LNCaP clone FGC (cell line): ENCODE data around the gene UBAC2.

ENCODE experiments used
- DNase-seq: peaks from one replicate; pipeline ENCODE4 v3.0.0-alpha.2; 2011; ENCODE audit warnings: low read depth
- H3K4me3 ChIP-seq: 2 replicates; pipeline ENCODE4 v1.5.1; 2011; ENCODE audit warnings: mild to moderate bottlenecking, low read depth, low read length, control low read depth
- CTCF ChIP-seq: IDR thresholded peaks from 2 replicates; pipeline ENCODE4 v1.5.1; 2012; ENCODE audit warnings: mild to moderate bottlenecking; ENCODE audit not compliant: control insufficient read depth, insufficient read depth; ENCODE audit errors: extremely low read depth

The UBAC2 gene

DNA sequence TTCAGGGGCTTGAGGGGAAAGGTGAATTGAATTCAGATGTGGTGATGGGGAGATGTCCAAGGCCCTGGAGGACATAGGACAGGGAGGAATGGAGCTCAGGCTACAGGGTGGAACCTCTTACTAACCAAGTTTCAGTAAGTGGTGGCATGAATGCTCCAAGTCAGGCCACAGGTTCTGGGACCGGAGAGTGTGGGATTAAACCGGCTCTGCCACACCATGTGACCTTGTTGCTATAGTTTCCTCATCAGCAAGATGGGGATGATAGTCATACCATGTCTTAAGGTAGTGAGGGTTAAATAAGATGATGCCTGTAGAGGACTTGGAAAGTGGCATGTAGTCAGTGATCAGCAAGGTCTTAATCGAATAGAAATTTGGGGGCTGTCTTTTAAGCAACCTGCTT lies 90.2 kb downstream of the UBAC2 start:
- TF ChIP-seq CTCF: no peak

DNA sequence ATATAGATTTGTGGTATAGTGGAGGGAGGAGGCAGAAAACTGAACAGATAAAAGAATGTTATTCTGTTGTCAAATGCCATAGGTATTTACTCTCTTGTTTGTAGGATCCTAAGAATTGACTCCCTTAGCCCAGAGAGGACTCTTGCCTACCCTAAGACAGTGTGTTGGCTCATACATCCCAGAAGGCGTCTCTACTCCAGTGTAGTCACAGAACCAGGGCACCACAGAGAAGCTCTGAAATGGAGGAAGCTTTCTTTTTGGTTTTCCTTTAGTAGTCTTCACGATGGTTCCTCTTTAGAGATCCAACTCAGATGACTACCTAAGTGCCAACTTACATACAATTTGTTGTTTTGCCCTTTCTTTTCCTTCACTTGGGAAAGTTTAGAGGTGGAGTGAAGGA lies 92.5 kb downstream of the UBAC2 start:
- H3K4me3 ChIP-seq: no peak overlapping the region
- no peak for TF ChIP-seq CTCF
- no peak for DNase-seq

More for the DNA sequence above, 90.2 kb downstream of the UBAC2 start:
- H3K4me3 ChIP-seq: no peak overlapping the region
- DNase-seq: no peak

- TF ChIP-seq CTCF: no peak
- no peak for DNase-seq
- no peak overlapping the region for H3K4me3 ChIP-seq
These were observed 93.5 kb downstream of the UBAC2 start for GRCh38 chr13:99294198-99294597.

GRCh38 chr13:99294958-99295357 lies 94.3 kb downstream of the UBAC2 start:
- no peak for DNase-seq
- no peak overlapping the region for H3K4me3 ChIP-seq
- TF ChIP-seq CTCF: no peak

DNA sequence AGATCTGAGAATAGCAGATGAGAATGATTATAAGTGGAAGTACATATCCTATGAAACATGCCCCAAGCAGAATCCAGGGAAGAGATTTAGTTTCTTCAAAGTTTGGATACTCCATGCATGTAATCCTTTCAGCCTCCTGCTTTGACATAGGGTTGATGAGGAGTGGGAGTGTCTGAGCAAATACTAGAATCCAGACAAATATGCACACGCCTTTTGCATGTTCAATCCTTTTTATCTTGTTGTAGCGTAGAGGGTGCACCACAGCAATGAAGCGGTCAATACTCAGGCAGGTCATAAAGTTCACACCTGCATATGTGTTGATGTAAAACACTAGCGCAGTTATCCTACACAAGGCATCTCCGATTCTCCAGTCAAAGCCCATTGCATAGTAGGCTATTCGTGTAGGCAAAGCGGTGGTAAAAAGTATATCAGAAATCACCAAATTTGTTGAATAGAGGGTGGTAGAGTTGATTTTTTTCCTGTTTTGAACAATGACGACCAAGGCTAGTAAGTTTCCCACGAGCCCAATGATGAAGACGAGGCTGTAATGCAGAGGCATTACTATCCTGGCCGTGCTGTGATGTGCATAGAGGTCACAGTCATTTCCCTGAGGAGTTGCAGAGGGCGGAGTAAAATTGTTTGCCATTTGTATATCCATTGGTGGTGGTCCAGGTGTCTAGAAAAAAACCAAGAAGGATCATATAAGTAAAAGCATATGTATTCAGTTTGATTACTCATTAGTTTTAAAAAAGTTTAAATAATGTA lies 95.0 kb downstream of the UBAC2 start:
- H3K4me3 ChIP-seq: no peak overlapping the region
- DNase-seq: no peak
- TF ChIP-seq CTCF: no peak

DNA sequence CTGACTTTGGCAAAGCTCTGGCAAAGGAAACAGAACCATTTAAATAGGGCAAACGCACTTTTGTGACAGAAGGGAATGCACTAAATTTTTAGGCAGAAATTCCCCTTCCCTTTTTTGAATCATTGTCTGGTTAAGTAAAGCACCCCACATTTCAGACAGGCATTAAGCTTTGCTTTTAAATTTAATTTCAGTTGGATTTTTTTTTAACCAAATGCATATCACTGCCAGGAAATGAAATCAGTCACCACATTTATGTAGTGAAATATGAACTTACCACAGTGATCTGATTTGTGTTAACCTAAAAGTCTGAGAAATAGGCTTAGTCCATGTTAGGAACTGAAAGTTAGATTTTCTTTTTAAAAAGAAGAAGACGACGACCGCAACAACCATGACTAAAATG lies 95.7 kb downstream of the UBAC2 start:
- TF ChIP-seq CTCF: no peak
- DNase-seq: no peak
- no peak overlapping the region for H3K4me3 ChIP-seq

GRCh38 chr13:99297331-99297730 lies 96.7 kb downstream of the UBAC2 start:
- no peak for TF ChIP-seq CTCF
- no peak overlapping the region for H3K4me3 ChIP-seq

More at GRCh38 chr13:99297331-99297730, 96.7 kb downstream of the UBAC2 start:
- no peak for DNase-seq
